Astrocyte of the spinal cord (primary cell): Measurements from ENCODE around the gene ADARB2.

Experiments used
- DNase-seq: peaks from one replicate; pipeline ENCODE4 v3.0.0; 2011; ENCODE audit warnings: low read depth, low spot score
- H3K4me3 ChIP-seq: 2 replicates; pipeline ENCODE4 v1.5.1; 2011; ENCODE audit warnings: low read depth, mild to moderate bottlenecking, low read length, moderate library complexity
- in situ Hi-C: cut with HindIII; loops from 2 replicates; pipeline ENCODE4 v1.10.0; 2017; ENCODE audit warnings: low sequenced_read_pairs
- TF ChIP-seq, protein P1 (sequence below): IDR thresholded peaks from 2 replicates; pipeline ENCODE4 v1.5.1; 2012; ENCODE audit warnings: low read depth, mild to moderate bottlenecking, low read length, inconsistent platforms

Gene ADARB2

DNA sequence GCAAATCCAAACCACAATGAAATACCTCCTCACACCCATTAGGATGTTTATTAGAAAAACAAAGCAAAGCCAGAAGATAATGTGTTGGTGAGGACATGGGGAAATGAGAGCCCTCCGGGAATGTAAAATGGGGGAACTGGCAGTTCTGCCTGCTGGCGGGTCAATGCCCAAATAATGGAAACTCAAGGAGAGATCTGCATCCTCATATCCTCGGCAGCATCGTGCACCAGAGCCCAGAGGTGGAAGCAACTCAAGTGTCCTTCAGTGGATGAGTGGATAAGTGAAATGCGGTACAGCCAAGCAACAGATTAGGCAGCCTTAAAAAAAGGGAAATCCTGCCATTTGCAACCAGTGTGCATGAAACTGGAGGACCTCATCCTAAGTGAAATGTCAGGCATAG is 356.0 kb downstream of the ADARB2 start:
- TF ChIP-seq, protein P1, sequence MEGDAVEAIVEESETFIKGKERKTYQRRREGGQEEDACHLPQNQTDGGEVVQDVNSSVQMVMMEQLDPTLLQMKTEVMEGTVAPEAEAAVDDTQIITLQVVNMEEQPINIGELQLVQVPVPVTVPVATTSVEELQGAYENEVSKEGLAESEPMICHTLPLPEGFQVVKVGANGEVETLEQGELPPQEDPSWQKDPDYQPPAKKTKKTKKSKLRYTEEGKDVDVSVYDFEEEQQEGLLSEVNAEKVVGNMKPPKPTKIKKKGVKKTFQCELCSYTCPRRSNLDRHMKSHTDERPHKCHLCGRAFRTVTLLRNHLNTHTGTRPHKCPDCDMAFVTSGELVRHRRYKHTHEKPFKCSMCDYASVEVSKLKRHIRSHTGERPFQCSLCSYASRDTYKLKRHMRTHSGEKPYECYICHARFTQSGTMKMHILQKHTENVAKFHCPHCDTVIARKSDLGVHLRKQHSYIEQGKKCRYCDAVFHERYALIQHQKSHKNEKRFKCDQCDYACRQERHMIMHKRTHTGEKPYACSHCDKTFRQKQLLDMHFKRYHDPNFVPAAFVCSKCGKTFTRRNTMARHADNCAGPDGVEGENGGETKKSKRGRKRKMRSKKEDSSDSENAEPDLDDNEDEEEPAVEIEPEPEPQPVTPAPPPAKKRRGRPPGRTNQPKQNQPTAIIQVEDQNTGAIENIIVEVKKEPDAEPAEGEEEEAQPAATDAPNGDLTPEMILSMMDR: no peak
- H3K4me3 ChIP-seq: no peak overlapping the region
- no peak for DNase-seq
- in situ Hi-C loops: no loop called here

DNA sequence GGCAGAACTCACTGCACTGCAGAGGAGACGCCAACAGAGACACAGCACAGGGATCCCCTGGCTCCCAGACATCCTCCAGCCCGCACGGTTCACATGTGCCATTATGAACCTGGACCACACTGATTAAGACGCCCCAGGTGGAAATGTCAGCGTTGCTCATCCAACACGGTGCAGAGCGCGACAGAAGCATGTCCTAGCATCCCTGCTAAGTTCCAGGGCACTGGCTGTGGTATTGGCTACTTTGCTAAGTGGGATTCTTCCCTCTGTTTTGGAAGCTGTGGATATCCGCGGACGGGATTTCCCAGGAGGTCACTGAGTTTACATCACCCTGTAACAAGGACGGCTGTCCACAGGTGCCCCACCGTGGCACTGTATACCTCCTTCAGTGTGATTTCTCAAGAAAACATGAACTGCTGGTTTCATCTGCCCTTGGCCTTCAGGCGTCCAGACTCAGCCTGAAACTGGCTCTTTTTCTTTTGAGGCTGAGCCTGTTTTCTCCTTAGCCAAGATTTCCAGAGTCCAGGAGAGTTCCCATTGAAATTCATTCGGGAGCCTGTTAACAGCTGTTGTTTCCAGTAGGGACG is 357.1 kb downstream of the ADARB2 start:
- H3K4me3 ChIP-seq: no peak overlapping the region
- no peak for DNase-seq
- TF ChIP-seq, protein P1: no peak
- in situ Hi-C loops: no loop called here

DNA sequence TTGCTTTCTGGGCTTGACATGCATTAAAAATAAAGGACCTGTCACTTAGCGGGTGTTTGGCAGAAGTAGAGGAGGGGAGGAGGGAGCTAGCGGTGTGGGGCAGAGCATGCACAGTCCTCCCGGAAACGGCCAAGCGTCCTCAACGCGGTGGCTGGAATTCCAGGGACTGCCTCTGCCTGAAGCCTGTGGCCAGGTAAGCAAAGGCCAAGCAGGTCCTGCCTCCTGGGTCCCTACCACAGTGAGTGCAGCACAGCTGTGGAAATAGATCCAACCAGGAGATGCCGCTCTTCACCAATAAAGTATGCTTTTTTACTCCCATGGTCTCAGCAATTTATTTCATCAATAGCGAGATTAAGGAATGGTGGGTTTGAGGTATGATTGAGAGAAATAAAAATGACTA is 357.7 kb downstream of the ADARB2 start:
- TF ChIP-seq, protein P1: no peak
- no peak overlapping the region for H3K4me3 ChIP-seq
- in situ Hi-C loops: no loop called here
- DNase-seq: no peak

DNA sequence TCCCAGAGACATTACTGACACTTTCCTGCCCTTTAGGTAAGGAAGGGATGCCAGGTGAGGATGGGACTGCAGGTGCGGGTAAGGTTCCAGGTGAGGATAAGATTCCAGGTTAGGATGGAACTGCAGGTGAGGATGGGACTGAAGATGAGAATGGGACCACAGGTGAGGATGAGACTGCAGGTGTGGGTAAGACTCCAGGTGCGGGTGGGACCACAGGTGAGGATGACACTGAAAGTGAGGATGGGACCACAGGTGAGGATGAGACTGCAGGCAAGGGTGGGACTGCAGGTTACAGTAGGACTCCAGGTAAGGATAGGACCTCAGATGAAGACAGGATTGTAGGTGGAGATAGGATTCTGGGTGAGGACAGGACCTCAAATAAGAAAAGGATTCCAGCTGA is 358.9 kb downstream of the ADARB2 start:
- no peak for DNase-seq
- TF ChIP-seq, protein P1: no peak
- H3K4me3 ChIP-seq: no peak overlapping the region
- in situ Hi-C loops: no loop called here

DNA sequence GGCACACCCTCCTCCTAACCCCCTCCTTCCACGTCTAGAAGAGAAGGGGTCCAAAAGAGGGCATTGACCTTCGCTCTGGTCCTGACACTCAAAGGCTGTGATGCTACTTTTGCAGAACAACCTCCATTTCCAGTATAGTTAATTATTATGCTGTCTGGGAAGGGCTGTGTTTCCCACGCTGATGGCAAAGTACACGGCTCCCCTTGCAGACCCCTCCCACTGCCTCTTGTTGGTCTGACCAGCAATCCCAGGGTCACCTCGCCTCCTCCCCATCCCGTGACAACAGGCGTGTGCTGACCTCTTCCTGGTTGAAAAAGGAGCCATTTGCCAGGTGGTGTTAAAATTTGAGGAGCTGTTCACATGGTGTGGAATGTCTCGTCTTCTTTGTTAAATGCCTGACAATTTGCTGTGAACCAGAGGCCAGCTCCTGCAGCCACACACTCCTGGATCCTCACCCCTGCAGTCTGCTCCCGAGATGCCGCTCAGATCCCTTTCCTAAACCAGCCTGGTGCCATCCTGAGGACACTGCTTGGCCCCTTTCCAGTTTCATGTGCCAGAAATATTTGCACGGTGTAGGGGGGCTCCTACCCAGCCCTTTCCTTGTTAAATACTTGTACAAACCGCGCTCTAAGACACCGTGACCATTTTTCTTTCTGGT is 359.5 kb downstream of the ADARB2 start:
- no peak for DNase-seq
- in situ Hi-C loops: no loop called here
- H3K4me3 ChIP-seq: no peak overlapping the region
- TF ChIP-seq, protein P1: no peak

DNA sequence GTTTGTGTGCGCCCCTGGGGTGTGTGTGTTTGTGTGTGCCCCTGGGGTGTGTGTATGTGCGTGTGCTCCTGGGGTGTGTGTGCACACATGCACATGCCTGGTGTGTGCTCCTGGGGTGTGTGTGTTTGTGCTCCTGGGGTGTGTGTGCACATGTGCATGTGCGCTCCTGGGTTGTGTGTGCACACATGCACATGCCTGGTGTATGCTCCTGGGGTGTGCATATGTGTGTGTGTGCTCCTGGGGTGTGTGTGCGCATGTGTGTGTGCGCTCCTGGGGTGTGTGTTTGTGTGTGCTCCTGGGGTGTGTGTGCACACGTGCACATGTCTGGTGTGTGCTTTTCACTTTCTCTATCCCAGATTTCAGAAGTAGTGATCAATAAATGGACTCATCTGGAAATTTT is 360.1 kb downstream of the ADARB2 start:
- TF ChIP-seq, protein P1: no peak
- in situ Hi-C loops: no loop called here
- no peak overlapping the region for H3K4me3 ChIP-seq
- no peak for DNase-seq
